ENCODE measurements around the gene CCDC27.

DNA sequence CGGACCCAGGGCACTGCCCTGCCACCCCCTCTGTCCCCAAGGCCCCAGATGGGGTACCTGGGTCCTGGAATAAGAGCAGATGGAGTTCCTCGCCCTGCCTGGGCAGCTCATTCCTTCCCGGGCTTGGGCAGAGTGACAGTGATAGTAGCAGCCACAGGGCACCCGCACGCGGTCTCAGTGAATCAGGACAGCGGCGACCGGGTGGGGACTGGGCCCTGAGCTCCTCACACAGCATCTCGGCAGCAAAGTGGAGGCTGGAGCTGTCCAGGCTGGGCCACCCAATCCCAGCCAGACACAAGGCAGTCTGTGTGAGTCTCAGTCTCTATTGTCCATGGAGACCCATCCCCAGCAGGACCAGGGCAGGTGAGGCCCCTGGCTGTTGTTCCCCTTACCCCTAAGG is 37.4 kb upstream of the CCDC27 start:
- TF ChIP-seq POLR2A (IDR thresholded peaks at IDR 0.05; ENCODE audit: low read length) (no peak), GATA1 (IDR thresholded peaks at IDR 0.05; ENCODE audit: low read depth, low read length) (no peak)
